DOHH2 (cell line): Measurements from ENCODE around the gene IGF2BP3.

ENCODE experiments used
- H3F3A ChIP-seq: fragments of 200-600 bp; sonication (generic), shearing (Covaris generic); 2 replicates; pipeline ENCODE4 v1.6.0; 2016; ENCODE audit warnings: antibody characterized with exemption, mild to moderate bottlenecking; ENCODE audit not compliant: control insufficient read depth, insufficient read depth
- H3K27ac ChIP-seq: fragments of 200-600 bp; sonication (generic); 2 replicates; pipeline ENCODE4 v1.5.1; 2014; ENCODE audit warnings: low read depth, mild to moderate bottlenecking, low read length, moderate library complexity
- H3K27me3 ChIP-seq: fragments of 200-600 bp; sonication (generic); 2 replicates; pipeline ENCODE4 v1.6.1; 2014; ENCODE audit warnings: mild to moderate bottlenecking, low read length, mixed read lengths; ENCODE audit not compliant: control insufficient read depth
- H3K36me3 ChIP-seq: fragments of 200-600 bp; sonication (generic); 2 replicates; pipeline ENCODE4 v1.6.1; 2014; ENCODE audit warnings: mild to moderate bottlenecking, low read length, moderate library complexity, mixed read lengths; ENCODE audit not compliant: control insufficient read depth
- H3K4me1 ChIP-seq: fragments of 200-600 bp; sonication (generic); 2 replicates; pipeline ENCODE4 v1.6.1; 2014; ENCODE audit warnings: mild to moderate bottlenecking, low read length, mixed read lengths; ENCODE audit not compliant: control insufficient read depth
- H3K4me2 ChIP-seq: fragments of 200-600 bp; sonication (generic); 2 replicates; pipeline ENCODE4 v1.6.0; 2014; ENCODE audit warnings: mild to moderate bottlenecking, low read length, moderate library complexity
- H3K4me3 ChIP-seq: fragments of 200-600 bp; sonication (generic); 2 replicates; pipeline ENCODE4 v1.5.1; 2014; ENCODE audit warnings: mild to moderate bottlenecking, low read length, mixed read lengths
- H3K79me2 ChIP-seq: fragments of 200-600 bp; sonication (generic); 2 replicates; pipeline ENCODE4 v1.6.1; 2014; ENCODE audit warnings: mild to moderate bottlenecking, low read length, mixed read lengths; ENCODE audit not compliant: control insufficient read depth
- H3K9me2 ChIP-seq: fragments of 200-600 bp; sonication (generic); replicated peaks from 2 replicates; pipeline ENCODE4 v1.6.1; 2014; ENCODE audit warnings: mild to moderate bottlenecking, low read length, mixed read lengths; ENCODE audit not compliant: control insufficient read depth
- H3K9me3 ChIP-seq: fragments of 200-600 bp; sonication (generic); 2 replicates; pipeline ENCODE4 v1.6.1; 2014; ENCODE audit warnings: antibody characterized with exemption, low read length, mixed read lengths; ENCODE audit not compliant: control insufficient read depth, insufficient read depth
- H4K20me1 ChIP-seq: fragments of 200-600 bp; sonication (generic); 2 replicates; pipeline ENCODE4 v1.6.0; 2014; ENCODE audit warnings: low read depth, mild to moderate bottlenecking, antibody characterized with exemption, low read length, moderate library complexity; ENCODE audit not compliant: control insufficient read depth, insufficient read depth
- EZH2phosphoT487 ChIP-seq: fragments of 200-600 bp; sonication (generic); IDR thresholded peaks from 2 replicates; pipeline ENCODE4 v1.6.1; 2017; ENCODE audit warnings: borderline replicate concordance, mild to moderate bottlenecking, antibody characterized with exemption, low read length, moderate library complexity, mixed read lengths
- TF ChIP-seq, protein P1 (sequence below): fragments of 200-600 bp; sonication (generic); IDR thresholded peaks from one replicate; pipeline ENCODE4 v1.5.1; 2014; ENCODE audit warnings: antibody characterized with exemption, mild to moderate bottlenecking, low read depth, low read length; ENCODE audit not compliant: poor library complexity, severe bottlenecking

IGF2BP3 gene

DNA sequence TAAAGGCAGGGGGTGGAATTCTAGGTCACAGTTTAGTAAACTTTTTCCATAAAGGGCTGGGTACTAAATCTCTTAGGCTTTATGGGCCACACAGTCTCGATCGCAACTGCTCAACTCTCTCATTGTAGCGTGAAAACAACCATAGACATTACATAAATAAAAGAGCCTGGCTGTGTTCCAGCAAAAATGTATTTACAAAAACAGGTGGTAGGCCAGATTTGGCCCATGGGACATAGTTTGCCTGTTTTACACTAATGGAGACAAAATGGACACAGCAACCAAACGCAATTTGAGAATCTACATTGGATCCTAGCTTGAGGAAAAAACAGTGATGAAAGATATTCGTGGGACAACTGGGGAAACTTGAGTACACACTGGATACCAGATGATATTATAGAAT lies 194.4 kb downstream of the IGF2BP3 start:
- Histone ChIP-seq H3K4me2 (no peak overlapping the region), H3K27me3 (peaks cover 7% of the 10 kb centered on the region; the same call in 1 of the 2 replicates), H3K36me3 (no peaks in the 10 kb centered on the region), H3K4me1 (peaks cover 22% of the 10 kb centered on the region), H4K20me1 (no peaks in the 10 kb centered on the region), H3K9me3 (no peaks in the 10 kb centered on the region), H3K79me2 (no peaks in the 10 kb centered on the region), H3K27ac (no peak overlapping the region), H3K4me3 (no peak overlapping the region), H3F3A (no peaks in the 10 kb centered on the region; the same call in 1 of the 2 replicates), H3K9me2 (no peaks in the 10 kb centered on the region)
- TF ChIP-seq, protein P1, sequence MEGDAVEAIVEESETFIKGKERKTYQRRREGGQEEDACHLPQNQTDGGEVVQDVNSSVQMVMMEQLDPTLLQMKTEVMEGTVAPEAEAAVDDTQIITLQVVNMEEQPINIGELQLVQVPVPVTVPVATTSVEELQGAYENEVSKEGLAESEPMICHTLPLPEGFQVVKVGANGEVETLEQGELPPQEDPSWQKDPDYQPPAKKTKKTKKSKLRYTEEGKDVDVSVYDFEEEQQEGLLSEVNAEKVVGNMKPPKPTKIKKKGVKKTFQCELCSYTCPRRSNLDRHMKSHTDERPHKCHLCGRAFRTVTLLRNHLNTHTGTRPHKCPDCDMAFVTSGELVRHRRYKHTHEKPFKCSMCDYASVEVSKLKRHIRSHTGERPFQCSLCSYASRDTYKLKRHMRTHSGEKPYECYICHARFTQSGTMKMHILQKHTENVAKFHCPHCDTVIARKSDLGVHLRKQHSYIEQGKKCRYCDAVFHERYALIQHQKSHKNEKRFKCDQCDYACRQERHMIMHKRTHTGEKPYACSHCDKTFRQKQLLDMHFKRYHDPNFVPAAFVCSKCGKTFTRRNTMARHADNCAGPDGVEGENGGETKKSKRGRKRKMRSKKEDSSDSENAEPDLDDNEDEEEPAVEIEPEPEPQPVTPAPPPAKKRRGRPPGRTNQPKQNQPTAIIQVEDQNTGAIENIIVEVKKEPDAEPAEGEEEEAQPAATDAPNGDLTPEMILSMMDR: no peak
- TF ChIP-seq EZH2phosphoT487: no peak

DNA sequence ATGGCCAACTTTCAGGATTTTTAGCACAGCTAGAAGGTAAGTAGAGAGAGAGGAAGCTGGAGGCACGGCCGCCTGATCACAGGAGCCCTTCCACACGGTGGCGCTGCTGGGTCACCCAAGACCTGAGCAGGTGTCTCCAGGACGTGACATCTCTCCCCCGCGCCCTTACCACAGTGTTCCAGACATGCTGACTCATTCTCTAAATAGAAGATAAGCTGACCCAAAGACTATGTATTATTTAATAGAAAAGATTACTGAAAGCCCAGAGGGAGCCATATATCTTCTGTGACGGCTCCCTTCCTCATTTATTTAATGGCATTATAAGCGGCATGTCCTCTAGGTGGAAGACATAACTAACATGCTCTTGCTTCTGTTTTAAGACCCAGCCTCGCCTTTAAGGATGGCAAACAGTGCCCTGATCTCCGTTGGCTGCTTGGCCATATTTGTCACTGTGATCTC lies 197.1 kb downstream of the IGF2BP3 start:
- no peak for TF ChIP-seq EZH2phosphoT487
- TF ChIP-seq, protein P1: peak; percentile 97
- Histone ChIP-seq H3K4me1 (peaks cover 22% of the 10 kb centered on the region), H3K4me2 (peak overlapping the region; percentile 68), H3K27ac (no peak overlapping the region), H3K9me3 (no peaks in the 10 kb centered on the region), H3K4me3 (peak overlapping the region; percentile 61), H3K36me3 (no peaks in the 10 kb centered on the region), H3K9me2 (no peaks in the 10 kb centered on the region), H3K79me2 (no peaks in the 10 kb centered on the region), H3K27me3 (peaks cover 7% of the 10 kb centered on the region; the same call in 1 of the 2 replicates), H4K20me1 (no peaks in the 10 kb centered on the region), H3F3A (no peaks in the 10 kb centered on the region; the same call in 1 of the 2 replicates)

DNA sequence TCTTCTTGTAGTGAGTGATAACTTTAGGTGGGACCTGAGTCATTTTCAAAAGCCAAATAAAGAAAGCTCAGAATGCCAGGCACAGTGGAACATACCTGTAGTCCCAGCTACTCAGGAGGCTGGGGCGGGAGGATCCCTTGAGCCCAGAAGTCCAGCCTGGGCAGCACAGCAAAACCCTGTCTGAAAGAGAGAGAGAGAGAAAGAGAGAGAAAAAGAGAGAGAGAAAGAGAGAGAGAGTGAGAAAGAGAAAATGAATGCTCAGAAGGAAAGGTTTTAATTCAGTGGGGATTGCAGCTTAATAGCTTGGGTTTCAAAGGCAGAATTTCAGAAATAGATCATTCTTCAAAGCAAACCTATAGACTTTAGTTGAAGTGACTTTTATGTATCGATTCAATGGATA lies 198.0 kb downstream of the IGF2BP3 start:
- Histone ChIP-seq H4K20me1 (no peaks in the 10 kb centered on the region), H3K9me3 (no peaks in the 10 kb centered on the region), H3K4me2 (peak overlapping the region; percentile 68; the same call in 1 of the 2 replicates), H3K4me3 (no peak overlapping the region), H3K4me1 (peaks cover 18% of the 10 kb centered on the region), H3K27me3 (peaks cover 7% of the 10 kb centered on the region; the same call in 1 of the 2 replicates), H3F3A (no peaks in the 10 kb centered on the region; the same call in 1 of the 2 replicates), H3K27ac (no peak overlapping the region), H3K36me3 (no peaks in the 10 kb centered on the region), H3K79me2 (no peaks in the 10 kb centered on the region), H3K9me2 (no peaks in the 10 kb centered on the region)
- TF ChIP-seq EZH2phosphoT487: no peak
- TF ChIP-seq, protein P1: no peak
